IMR-90 (cell line): ENCODE results near the gene CROCC. TPM values are rescaled to one million over a fixed set of nuclear protein-coding genes. Genes with fewer than 3 reads are reported as not detected.

ENCODE experiments used
- ATAC-seq: fragments of 200-7000 bp; cut with Tn5 transposase; 2 replicates; pipeline ENCODE4 v1.9.1; 2020; ENCODE audit warnings: low read depth, mild to moderate bottlenecking, moderate library complexity
- BruUV-seq: library from RNA; stranded (reverse); fragments of 400-500 nt; replicated peaks from 2 replicates; lab custom pipeline; 2021; lab: Mats Ljungman, UMichigan
- CTCF ChIA-PET: fragments of 300-600 bp; formaldehyde crosslinking; extraction: SDS; loops from one replicate; lab custom pipeline; 2021; ENCODE audit warnings: antibody characterized with exemption; lab: Yijun Ruan, JAX
- POLR2A ChIA-PET: fragments of 300-600 bp; sonication (Branson Sonifier 250); formaldehyde crosslinking; loops from one replicate; lab custom pipeline; 2022; ENCODE audit warnings: antibody characterized with exemption; ENCODE audit not compliant: unreplicated experiment; lab: Charles Lee
- DNase-seq: peaks from one replicate; pipeline ENCODE4 v3.0.0; 2013
- H2AFZ ChIP-seq: replicated peaks from 2 replicates; pipeline ENCODE3; 2013; ENCODE audit warnings: low read length, mild to moderate bottlenecking; ENCODE audit not compliant: poor library complexity
- H2AK5ac ChIP-seq: 2 replicates; pipeline ENCODE4 v1.6.1; 2013; ENCODE audit warnings: low read depth, low read length, inconsistent platforms
- H2AK9ac ChIP-seq: replicated peaks from 2 replicates; pipeline ENCODE3; 2013; ENCODE audit warnings: mild to moderate bottlenecking, low read depth, low read length, moderate library complexity; ENCODE audit not compliant: poor library complexity
- H2BK120ac ChIP-seq: 2 replicates; pipeline ENCODE4 v1.6.1; 2013; ENCODE audit warnings: low read depth, low read length, inconsistent platforms
- H2BK15ac ChIP-seq: 3 replicates; pipeline ENCODE4 v1.6.1; 2013; ENCODE audit warnings: low read depth, low read length, inconsistent platforms
- H2BK20ac ChIP-seq: 2 replicates; pipeline ENCODE4 v1.6.1; 2013; ENCODE audit warnings: low read depth, mild to moderate bottlenecking, inconsistent platforms, low read length, moderate library complexity
- H2BK5ac ChIP-seq: 2 replicates; pipeline ENCODE4 v1.6.1; 2013; ENCODE audit warnings: mild to moderate bottlenecking, low read depth, low read length, inconsistent platforms; ENCODE audit not compliant: poor library complexity, severe bottlenecking
- H3K14ac ChIP-seq: replicated peaks from 2 replicates; pipeline ENCODE4 v1.6.1; 2013; ENCODE audit warnings: low read depth, low read length, inconsistent platforms
- H3K18ac ChIP-seq: 2 replicates; pipeline ENCODE4 v1.6.1; 2013; ENCODE audit warnings: low read depth, low read length, control low read depth
- H3K23ac ChIP-seq: 2 replicates; pipeline ENCODE4 v1.6.1; 2013; ENCODE audit warnings: low read depth, low read length, inconsistent platforms
- H3K27ac ChIP-seq: 2 replicates; pipeline ENCODE4 v1.5.1; 2013; ENCODE audit warnings: mild to moderate bottlenecking, control low read depth, low read length; ENCODE audit not compliant: insufficient read depth
- H3K27me3 ChIP-seq: 2 replicates; pipeline ENCODE4 v1.6.1; 2013; ENCODE audit warnings: low read length; ENCODE audit not compliant: control insufficient read depth, insufficient read depth
- H3K36me3 ChIP-seq: 2 replicates; pipeline ENCODE4 v1.6.1; 2013; ENCODE audit warnings: low read length, mixed read lengths; ENCODE audit not compliant: control insufficient read depth, insufficient read depth
- H3K4ac ChIP-seq: 2 replicates; pipeline ENCODE4 v1.6.1; 2013; ENCODE audit warnings: low read depth, low read length, inconsistent platforms
- H3K4me1 ChIP-seq: 2 replicates; pipeline ENCODE4 v1.6.1; 2013; ENCODE audit warnings: low read length, mixed read lengths; ENCODE audit not compliant: control insufficient read depth, insufficient read depth
- H3K4me2 ChIP-seq: 2 replicates; pipeline ENCODE4 v1.6.1; 2013; ENCODE audit warnings: low read depth, mild to moderate bottlenecking, control low read depth, low read length, moderate library complexity
- H3K4me3 ChIP-seq: 2 replicates; pipeline ENCODE4 v1.5.1; 2013; ENCODE audit warnings: low read depth, mild to moderate bottlenecking, control low read depth, low read length, moderate library complexity; ENCODE audit not compliant: insufficient read depth
- H3K56ac ChIP-seq: 2 replicates; pipeline ENCODE4 v1.6.1; 2013; ENCODE audit warnings: low read length, inconsistent platforms; ENCODE audit not compliant: insufficient read depth; ENCODE audit errors: extremely low read depth
- H3K79me1 ChIP-seq, 2 experiments: 2 replicates each; pipeline ENCODE4 v1.6.1; 2013; ENCODE audit warnings: low read length in 2 of 2, inconsistent platforms in 1 of 2, low read depth in 1 of 2
- H3K9ac ChIP-seq: 2 replicates; pipeline ENCODE4 v1.6.1; 2013; ENCODE audit warnings: low read depth, low read length, control low read depth
- H3K9me1 ChIP-seq: 2 replicates; pipeline ENCODE4 v1.6.1; 2013; ENCODE audit warnings: low read length, inconsistent platforms; ENCODE audit not compliant: insufficient read depth
- H3K9me3 ChIP-seq: 2 replicates; pipeline ENCODE4 v1.6.1; 2013; ENCODE audit warnings: low read length; ENCODE audit not compliant: control insufficient read depth, insufficient read depth
- H4K20me1 ChIP-seq: 2 replicates; pipeline ENCODE4 v1.6.1; 2013; ENCODE audit warnings: low read length, inconsistent platforms; ENCODE audit not compliant: insufficient read depth
- H4K5ac ChIP-seq: 2 replicates; pipeline ENCODE4 v1.6.1; 2013; ENCODE audit warnings: mild to moderate bottlenecking, low read depth, low read length, control low read depth
- H4K8ac ChIP-seq, 2 experiments: 2 replicates each; pipeline ENCODE4 v1.6.1; 2013; ENCODE audit warnings: low read depth in 2 of 2, low read length in 2 of 2, control low read depth in 1 of 2, inconsistent platforms in 1 of 2
- H4K91ac ChIP-seq: 2 replicates; pipeline ENCODE4 v1.6.1; 2013; ENCODE audit warnings: low read depth, low read length, inconsistent platforms; ENCODE audit not compliant: insufficient read depth
- ELK1 ChIP-seq: fragments of 150-350 bp; IDR thresholded peaks from 2 replicates; pipeline ENCODE4 v1.6.1; 2016; ENCODE audit warnings: low read depth, mild to moderate bottlenecking, low read length, moderate library complexity, borderline replicate concordance
- MAZ ChIP-seq: IDR thresholded peaks from 2 replicates; pipeline ENCODE4 v1.6.1; 2012; ENCODE audit warnings: low read depth, mild to moderate bottlenecking, low read length, improper control_type of control experiment, moderate library complexity, borderline replicate concordance
- RAD21 ChIP-seq: IDR thresholded peaks from 2 replicates; pipeline ENCODE4 v1.6.1; 2012; ENCODE audit warnings: low read length, improper control_type of control experiment
- RFX5 ChIP-seq: IDR thresholded peaks from 2 replicates; pipeline ENCODE4 v1.8.0; 2012; ENCODE audit warnings: low read depth, mild to moderate bottlenecking, low read length, moderate library complexity
- USF2 ChIP-seq: fragments of 150-350 bp; IDR thresholded peaks from 2 replicates; pipeline ENCODE4 v1.6.1; 2017; ENCODE audit warnings: mild to moderate bottlenecking, antibody characterized with exemption, low read length, low read depth
- WGBS, 2 experiments: methylation state at CpG; one replicate each; pipeline versions ENCODE4 v1.1.5 to v1.1.7; 2013; ENCODE audit warnings: missing lambda C conversion rate in 2 of 2; ENCODE audit not compliant: insufficient read length in 1 of 2; ENCODE audit errors: extremely low coverage in 2 of 2; 5-methylcytosine and 5-hydroxymethylcytosine counted together
- dilution Hi-C: fragments of 300-500 bp; cut with HindIII; formaldehyde crosslinking; loops from one replicate; pipeline ENCODE4 v1.14.3; 2018; ENCODE audit warnings: low sequenced_read_pairs; ENCODE audit not compliant: unreplicated experiment
- in situ Hi-C: fragments of 300-500 bp; cut with MboI; formaldehyde crosslinking; loops from 3 replicates; pipeline ENCODE4 v1.14.3; 2019; ENCODE audit warnings: low sequenced_read_pairs, inconsistent platforms, mixed read lengths
- intact Hi-C: fragments of 100-400 bp; cut with micrococcal nuclease; formaldehyde crosslinking; loops from 2 replicates; pipeline ENCODE4 v1.10.0; 2022
- polyA plus RNA-seq, 3 experiments: library from polyadenylated mRNA; depleted of rRNA; stranded (reverse); fragments of >200 nt; gene quantifications; 2 replicates each; pipeline ENCODE4 v1.2.3, GENCODE V29; 2012; ENCODE audit warnings: low replicate concordance in 1 of 3
- total RNA-seq: library from RNA; depleted of rRNA; stranded (reverse); fragments of >200 nt; gene quantifications from 2 replicates; pipeline ENCODE4 v1.2.3, GENCODE V29; 2012

CROCC gene
- total and polyA plus RNA-seq, 2 of the 4 experiments (the other 2 are of a cell fraction): 7.5 to 13.7 TPM

DNA sequence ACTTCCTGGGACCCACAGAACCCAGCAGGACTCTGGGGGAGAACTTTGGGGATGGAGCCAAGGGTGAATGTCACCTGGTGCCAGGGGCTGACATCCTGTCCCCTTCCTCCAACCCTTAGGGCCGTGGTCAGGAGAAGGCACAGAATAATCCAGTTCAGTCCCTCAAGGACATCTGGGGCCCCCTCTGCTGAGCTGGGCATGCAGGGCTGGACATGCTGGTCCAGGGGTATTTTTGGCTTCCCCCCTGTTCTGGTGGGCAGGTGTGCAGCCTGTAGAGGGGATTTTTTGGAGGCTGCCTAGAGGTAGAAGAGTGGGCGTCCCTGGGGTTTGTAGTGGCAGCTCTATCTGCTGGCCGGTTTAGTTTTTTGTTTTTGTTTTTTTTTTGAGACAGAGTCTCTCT lies 3.4 kb upstream of the CROCC start:
- no peak overlapping the region for H2BK5ac ChIP-seq
- H3K56ac ChIP-seq: no peak overlapping the region
- in situ Hi-C loops: no loop called here
- intact Hi-C loops: no loop called here
- ATAC-seq (no peak), DNase-seq (no peak)
- no peak overlapping the region for H2AFZ ChIP-seq
- H3K9me1 ChIP-seq: peaks cover 11% of the 10 kb centered on the region
- no peak for TF ChIP-seq ELK1
- TF ChIP-seq USF2: no peak
- no peak for TF ChIP-seq RAD21
- no peak for TF ChIP-seq MAZ
- TF ChIP-seq RFX5: no peak
- no peaks in the 10 kb centered on the region for H3K36me3 ChIP-seq
- H4K91ac ChIP-seq: no peak overlapping the region
- no peak overlapping the region for H2AK5ac ChIP-seq
- peaks cover 0 to 23% of the 10 kb centered on the region in 2 experiments; a peak in 2 of 4 replicates for H3K79me1 ChIP-seq
- H3K18ac ChIP-seq: no peak overlapping the region
- dilution Hi-C loops: no loop called here
- no peak overlapping the region for H4K8ac ChIP-seq
- H3K4ac ChIP-seq: no peak overlapping the region
- ChIA-PET POLR2A (interaction anchor here (0.6 kb wide), 1 partner anchor 12 kb away, joined by 6 read pairs; no protein-coding TSS in a partner anchor), CTCF (interaction anchor here (0.7 kb wide), 2 partner anchors 11 to 524 kb away, joined by 3 read pairs; no protein-coding TSS in a partner anchor)
- no peak overlapping the region for H3K23ac ChIP-seq
- H3K4me3 ChIP-seq: no peak overlapping the region
- no peaks in the 10 kb centered on the region; the same call in 1 of the 2 replicates for H3K27me3 ChIP-seq
- H4K5ac ChIP-seq: no peak overlapping the region
- H3K9ac ChIP-seq: no peak overlapping the region
- H2BK15ac ChIP-seq: no peak overlapping the region
- H3K4me1 ChIP-seq: peaks cover 8% of the 10 kb centered on the region
- no peak overlapping the region for H3K14ac ChIP-seq
- H2BK20ac ChIP-seq: no peak overlapping the region
- H4K20me1 ChIP-seq: no peaks in the 10 kb centered on the region; the same call in 1 of the 2 replicates
- no peak overlapping the region for H3K4me2 ChIP-seq
- H3K27ac ChIP-seq: no peak overlapping the region
- H3K9me3 ChIP-seq: no peaks in the 10 kb centered on the region
- no peak overlapping the region for H2BK120ac ChIP-seq
- BruUV-seq: no TSS peak
- WGBS, 2 experiments: 60% methylated on average over 1 of the region's 3 CpGs; no CpG with 5 or more reads in 1 of the 2 experiments
- no peak overlapping the region for H2AK9ac ChIP-seq
